HuH-7.5 (cell line): Measurements from ENCODE around the gene CEND1.

Experiments
- DNase-seq: peaks from one replicate; pipeline ENCODE4 v3.0.0; 2011; ENCODE audit warnings: low spot score

Gene CEND1

GRCh38 chr11:777288-778255 lies 12.3 kb downstream of the CEND1 start, which contains the start of gene GATD1:
TSS of gene GATD1 (minus strand) at chr11:777487. CDS start at chr11:777462, 25 bp downstream.
- peak; percentile 99 for DNase-seq

GRCh38 chr11:776561-777287 lies 13.2 kb downstream of the CEND1 start:
- DNase-seq: peak; percentile 86

GRCh38 chr11:776263-776560 lies 13.7 kb downstream of the CEND1 start:
- no peak for DNase-seq

GRCh38 chr11:774873-775592 lies 14.9 kb downstream of the CEND1 start:
- no peak for DNase-seq

GRCh38 chr11:773830-774229 lies 16.1 kb downstream of the CEND1 start:
- no peak for DNase-seq

- DNase-seq: no peak
Measured at GRCh38 chr11:773425-773824, 16.5 kb downstream of the CEND1 start.

- DNase-seq: no peak
Measured at GRCh38 chr11:772429-773390, 17.2 kb downstream of the CEND1 start.

GRCh38 chr11:771617-772204 lies 18.2 kb downstream of the CEND1 start:
- DNase-seq: no peak

- no peak for DNase-seq
Measured at GRCh38 chr11:770642-771616, 19.0 kb downstream of the CEND1 start.

GRCh38 chr11:769887-770641 lies 19.8 kb downstream of the CEND1 start:
- no peak for DNase-seq

GRCh38 chr11:767238-767637 lies 22.7 kb downstream of the CEND1 start:
- no peak for DNase-seq

- no peak for DNase-seq
Measured at GRCh38 chr11:766936-767210, 23.0 kb downstream of the CEND1 start.

- no peak for DNase-seq
Measured at GRCh38 chr11:766106-766935, 23.6 kb downstream of the CEND1 start.

- DNase-seq: no peak
Measured at GRCh38 chr11:765802-766091, 24.1 kb downstream of the CEND1 start.

GRCh38 chr11:765025-765801 lies 24.7 kb downstream of the CEND1 start:
- DNase-seq: no peak

- no peak for DNase-seq
Measured at GRCh38 chr11:764322-765024, 25.4 kb downstream of the CEND1 start.
